ENCODE results near the gene HUNK. TPM values are rescaled to one million over a fixed set of nuclear protein-coding genes. Genes with fewer than 3 reads are reported as not detected.

The HUNK gene
- total RNA-seq, 2 donors from 2014 or later, result 0.27 to 0.42 TPM

DNA sequence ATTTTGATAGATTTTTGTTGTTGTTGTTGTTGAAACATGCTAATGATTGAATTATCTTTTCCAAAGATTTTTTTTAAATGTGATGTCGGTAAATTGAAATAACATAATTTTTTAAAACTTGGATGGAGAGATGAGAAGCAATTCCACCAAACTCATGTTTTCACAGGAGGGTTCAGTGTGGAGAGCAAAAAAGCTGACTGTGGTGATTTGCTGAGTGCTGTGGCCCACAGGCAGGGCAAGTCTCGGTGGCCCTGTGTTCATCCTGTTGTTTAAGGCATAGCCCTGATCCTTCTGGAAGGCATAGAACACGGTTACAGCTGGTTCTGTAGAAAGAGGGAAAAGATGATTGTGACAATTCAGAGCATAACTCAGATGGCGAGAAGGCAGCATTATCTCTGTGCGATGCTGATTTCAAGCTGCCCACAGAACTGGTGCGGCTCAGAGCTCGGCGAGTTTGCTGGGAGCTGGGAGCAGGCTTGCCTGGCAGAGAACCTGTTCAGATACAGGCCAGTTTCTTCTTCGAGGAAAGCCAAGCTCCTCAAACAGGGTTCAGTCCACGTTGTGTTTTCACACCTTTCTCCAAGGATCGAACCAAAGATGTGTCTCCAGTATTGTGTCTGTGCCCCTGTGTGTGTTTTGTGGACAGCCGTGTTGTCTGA, 127.1 kb downstream of the HUNK start:
- no peaks in the 10 kb centered on the region for H3K36me3 ChIP-seq
- ATAC-seq (ENCODE audit: insufficient number of reproducible peaks, low FRiP score, low read depth), result no peak

GRCh38 chr21:32001390-32001789, 128.6 kb downstream of the HUNK start:
- Histone ChIP-seq H3K4me3 (no peak overlapping the region), H3K27me3 (replicated peaks; ENCODE audit: insufficient read depth) (no peaks in the 10 kb centered on the region), H3K27ac (no peak overlapping the region), H3K9me3 (peaks cover 5% of the 10 kb centered on the region), H3K36me3 (no peaks in the 10 kb centered on the region), H3K4me1 (ENCODE audit: control insufficient read depth in 1 of 2, low read depth in 2 of 2) (no peaks in the 10 kb centered on the region)
- DNase-seq (ENCODE audit: low spot score) (no peak), ATAC-seq (ENCODE audit: insufficient number of reproducible peaks, low FRiP score, low read depth) (no peak)
- TF ChIP-seq, protein P1, sequence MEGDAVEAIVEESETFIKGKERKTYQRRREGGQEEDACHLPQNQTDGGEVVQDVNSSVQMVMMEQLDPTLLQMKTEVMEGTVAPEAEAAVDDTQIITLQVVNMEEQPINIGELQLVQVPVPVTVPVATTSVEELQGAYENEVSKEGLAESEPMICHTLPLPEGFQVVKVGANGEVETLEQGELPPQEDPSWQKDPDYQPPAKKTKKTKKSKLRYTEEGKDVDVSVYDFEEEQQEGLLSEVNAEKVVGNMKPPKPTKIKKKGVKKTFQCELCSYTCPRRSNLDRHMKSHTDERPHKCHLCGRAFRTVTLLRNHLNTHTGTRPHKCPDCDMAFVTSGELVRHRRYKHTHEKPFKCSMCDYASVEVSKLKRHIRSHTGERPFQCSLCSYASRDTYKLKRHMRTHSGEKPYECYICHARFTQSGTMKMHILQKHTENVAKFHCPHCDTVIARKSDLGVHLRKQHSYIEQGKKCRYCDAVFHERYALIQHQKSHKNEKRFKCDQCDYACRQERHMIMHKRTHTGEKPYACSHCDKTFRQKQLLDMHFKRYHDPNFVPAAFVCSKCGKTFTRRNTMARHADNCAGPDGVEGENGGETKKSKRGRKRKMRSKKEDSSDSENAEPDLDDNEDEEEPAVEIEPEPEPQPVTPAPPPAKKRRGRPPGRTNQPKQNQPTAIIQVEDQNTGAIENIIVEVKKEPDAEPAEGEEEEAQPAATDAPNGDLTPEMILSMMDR (IDR thresholded peaks at IDR 0.05), result no peak

More for the DNA sequence above, 127.1 kb downstream of the HUNK start:
- no peaks in the 10 kb centered on the region for H3K27me3 ChIP-seq (replicated peaks; ENCODE audit: insufficient read depth)
- TF ChIP-seq, protein P1 (IDR thresholded peaks at IDR 0.05), result no peak
- H3K9me3 ChIP-seq, result peaks cover 5% of the 10 kb centered on the region
- H3K4me1 ChIP-seq (ENCODE audit: control insufficient read depth in 1 of 2, low read depth in 2 of 2), result no peaks in the 10 kb centered on the region
- no peak for DNase-seq (ENCODE audit: low spot score)
- H3K4me3 ChIP-seq, result no peak overlapping the region
- H3K27ac ChIP-seq, result no peak overlapping the region

DNA sequence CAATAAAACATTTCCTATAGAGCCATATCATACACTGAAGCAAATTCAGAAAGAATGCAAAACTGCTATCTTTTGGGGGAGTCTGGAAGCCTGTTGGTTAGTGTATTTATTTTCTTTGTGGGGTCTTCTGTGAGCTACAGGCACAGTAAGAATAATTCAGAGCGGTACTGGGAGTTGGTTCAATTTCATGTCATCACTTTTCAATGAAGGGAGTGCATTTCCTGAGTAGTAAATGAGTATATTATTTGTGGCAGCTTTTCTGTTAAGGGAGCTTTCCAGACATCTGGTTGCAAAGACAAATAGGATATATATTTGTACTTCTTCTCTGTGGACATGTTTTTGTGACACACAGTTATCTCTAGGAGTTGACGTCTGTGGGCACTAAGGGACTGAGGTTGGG, 130.6 kb downstream of the HUNK start:
- Histone ChIP-seq H3K4me1 (ENCODE audit: control insufficient read depth in 1 of 2, low read depth in 2 of 2) (no peaks in the 10 kb centered on the region), H3K36me3 (no peaks in the 10 kb centered on the region), H3K4me3 (no peak overlapping the region), H3K9me3 (peaks cover 5% of the 10 kb centered on the region), H3K27ac (no peak overlapping the region), H3K27me3 (replicated peaks; ENCODE audit: insufficient read depth) (no peaks in the 10 kb centered on the region)
- TF ChIP-seq, protein P1 (IDR thresholded peaks at IDR 0.05), result no peak
- DNase-seq (ENCODE audit: low spot score), result no peak
- ATAC-seq (ENCODE audit: insufficient number of reproducible peaks, low FRiP score, low read depth), result no peak

- H3K9me3 ChIP-seq, result peaks cover 5% of the 10 kb centered on the region
- H3K27me3 ChIP-seq (replicated peaks; ENCODE audit: insufficient read depth), result no peaks in the 10 kb centered on the region
- no peak overlapping the region for H3K27ac ChIP-seq
- ATAC-seq (ENCODE audit: insufficient number of reproducible peaks, low FRiP score, low read depth) (no peak), DNase-seq (ENCODE audit: low spot score) (no peak)
- H3K4me1 ChIP-seq (ENCODE audit: control insufficient read depth in 1 of 2, low read depth in 2 of 2), result no peaks in the 10 kb centered on the region
- no peaks in the 10 kb centered on the region for H3K36me3 ChIP-seq
- TF ChIP-seq, protein P1 (IDR thresholded peaks at IDR 0.05), result no peak
- H3K4me3 ChIP-seq, result no peak overlapping the region
These were observed 131.5 kb downstream of the HUNK start for GRCh38 chr21:32004291-32004690.

DNA sequence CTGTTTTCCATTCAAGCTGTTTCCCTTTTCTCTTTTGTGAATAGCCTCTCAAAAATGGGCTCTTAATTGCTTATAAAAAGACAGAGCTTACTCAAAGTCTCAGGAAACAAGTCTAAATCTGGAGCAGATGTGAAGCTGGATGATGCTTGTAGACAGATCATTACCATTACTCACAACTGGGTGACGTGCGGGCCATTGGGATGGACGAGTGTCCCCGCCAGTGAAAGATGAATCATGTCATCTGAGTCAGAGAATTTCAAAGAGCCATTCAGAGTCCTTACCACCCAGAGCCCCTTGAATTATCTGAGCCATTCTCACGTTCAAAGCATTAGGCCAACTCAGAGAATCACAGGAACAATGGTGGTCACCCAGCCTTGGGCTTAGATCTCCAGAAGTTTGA, 134.6 kb downstream of the HUNK start:
- Histone ChIP-seq H3K9me3 (peaks cover 5% of the 10 kb centered on the region), H3K4me3 (no peak overlapping the region), H3K4me1 (ENCODE audit: control insufficient read depth in 1 of 2, low read depth in 2 of 2) (no peaks in the 10 kb centered on the region), H3K36me3 (no peaks in the 10 kb centered on the region), H3K27ac (no peak overlapping the region), H3K27me3 (replicated peaks; ENCODE audit: insufficient read depth) (no peaks in the 10 kb centered on the region)
- DNase-seq (ENCODE audit: low spot score) (no peak), ATAC-seq (ENCODE audit: insufficient number of reproducible peaks, low FRiP score, low read depth) (no peak)
- TF ChIP-seq, protein P1 (IDR thresholded peaks at IDR 0.05), result no peak
